Pancreas (tissue), 10 donors: ENCODE measurements around the gene XYLT2. TPM values are rescaled to one million over a fixed set of nuclear protein-coding genes. Genes with fewer than 3 reads are reported as not detected.
A peak's percentile ranks its signal among the peaks of the same experiment; 100 is the strongest.

Experiments
- ATAC-seq, 4 donors: fragments of 200-7000 bp; cut with Tn5 transposase; one replicate each; pipeline versions ENCODE4 v1.8.0 to v1.9.1; 2020; ENCODE audit warnings: mild to moderate bottlenecking in 4 of 4, moderate library complexity in 4 of 4
- DNase-seq, 6 donors: peaks; one replicate each; pipeline ENCODE4 v3.0.0-alpha.2; 2020
- FAIRE-seq: peaks from 2 replicates; lab custom pipeline; 2012; peaks lifted over from hg19 to GRCh38; lab: Jason Lieb, UNC
- H3K27ac ChIP-seq, 4 donors: fragments of 200-600 bp; sonication (generic); 1 replicate in 3 of 4; 2 replicates in 1 of 4; pipeline versions ENCODE4 v1.5.0 to v1.8.0; 2020
- H3K27me3 ChIP-seq, 4 donors: fragments of 200-600 bp; one replicate each; pipeline ENCODE4 v1.8.0; 2021
- H3K36me3 ChIP-seq, 3 donors: fragments of 200-600 bp; sonication (generic) in 1 of 3; one replicate each; pipeline versions ENCODE4 v1.5.0 to v1.8.0; 2020 to 2021
- H3K4me1 ChIP-seq, 3 donors: fragments of 200-600 bp; one replicate each; pipeline ENCODE4 v1.8.0; 2021
- H3K4me3 ChIP-seq, 4 donors: fragments of 200-600 bp; sonication (generic) in 2 of 4; one replicate each; pipeline versions ENCODE4 v1.5.0 to v1.8.0; 2020 to 2021
- H3K9me3 ChIP-seq, 4 donors: fragments of 200-600 bp; one replicate each; pipeline ENCODE4 v1.8.0; 2021
- CTCF ChIP-seq, 4 donors: fragments of 200-600 bp; sonication (generic) in 3 of 4; IDR thresholded peaks; one replicate each; pipeline versions ENCODE4 v1.5.0 to v1.8.0; 2021; ENCODE audit warnings: antibody characterized with exemption in 4 of 4
- WGBS, 2 donors: extraction: QIAGEN DNeasy Blood & Tissue Kit; methylation state at CpG; one replicate each; pipeline ENCODE4 v1.1.7; 2013; 5-methylcytosine and 5-hydroxymethylcytosine counted together
- intact Hi-C, 3 donors: fragments of 100-400 bp; cut with DNase I; formaldehyde crosslinking; loops; one replicate each; pipeline versions ENCODE4 v1.11.1 to v1.14.2; 2022
- polyA plus RNA-seq, 2 donors: library from polyadenylated mRNA; stranded (reverse); fragments of 200-250 nt; gene quantifications; one replicate each; pipeline ENCODE4 v1.2.3, GENCODE V29; 2013
- total RNA-seq, 6 donors: library from RNA; stranded (reverse); fragmentation: NEBNext Ultra II Directional in 4 of 6; extraction: Animal tissue kit (Norgen Biotek cat#: 25700) in 4 of 6; gene quantifications; one replicate each; pipeline versions ENCODE4 v1.2.1 to v1.2.4, GENCODE V29; 2021 to 2023
- donor health status: healthy with polysubstance abuse.
- donor health status: DM: no; HTN: no; CAD: no; lungs with moderate emphysema.
- donor health status: DM: no; HTN: no; CAD: no.
- donor health status: control.
- donor health status: control.
- donor health status: Bipolar disorder and iron deficiency.
- donor health status: DM: yes; HTN: yes; CAD: no.
- donor health status: DM: no; HTN: no; CAD: no.
- donor health status: DM: no; HTN: no; CAD: no.
- donor health status: DM: yes; HTN: yes; CAD: no.

Gene XYLT2
- total and polyA plus RNA-seq, 8 donors = 9.8 to 15.5 (median 12.6) TPM

- WGBS, 2 donors = 90 to 95% methylated on average over 6 of the region's 6 CpGs
- FAIRE-seq (no peak), DNase-seq (peak in 1 of 6 donors; percentile 19), ATAC-seq (no peak)
- intact Hi-C loops = no loop called here
- H3K36me3 ChIP-seq = peaks cover 13 to 94% (median 59%) of the 10 kb centered on the region in 3 donors
- H3K4me1 ChIP-seq = peaks cover 0 to 9% (median 0%) of the 10 kb centered on the region in 3 donors
- no peak overlapping the region for H3K27ac ChIP-seq
- no peak overlapping the region for H3K4me3 ChIP-seq
- H3K27me3 ChIP-seq = no peaks in the 10 kb centered on the region
- no peaks in the 10 kb centered on the region for H3K9me3 ChIP-seq
- TF ChIP-seq CTCF (IDR thresholded peaks at IDR 0.05) = no peak
Measured at GRCh38 chr17:50389534-50389933, 43.6 kb downstream of the XYLT2 start.

- H3K4me1 ChIP-seq = peaks cover under 1 to 12% (median 10%) of the 10 kb centered on the region in 3 donors
Measured at GRCh38 chr17:50392621-50393020, 46.7 kb downstream of the XYLT2 start.

GRCh38 chr17:50393700-50394099, 47.8 kb downstream of the XYLT2 start:
- Histone ChIP-seq H3K4me1 (peaks cover 4 to 13% (median 13%) of the 10 kb centered on the region in 3 donors), H3K4me3 (no peak overlapping the region), H3K27me3 (no peaks in the 10 kb centered on the region), H3K36me3 (peaks cover 6 to 54% (median 31%) of the 10 kb centered on the region in 3 donors), H3K27ac (no peak overlapping the region), H3K9me3 (no peaks in the 10 kb centered on the region)
- intact Hi-C loops = no loop called here
- no peak for ATAC-seq
- no peak for FAIRE-seq
- TF ChIP-seq CTCF (IDR thresholded peaks at IDR 0.05) = no peak
- 50 to 59% methylated on average over 5 of the region's 5 CpGs for WGBS, 2 donors
- no peak for DNase-seq

More at GRCh38 chr17:50392621-50393020, 46.7 kb downstream of the XYLT2 start:
- H3K27me3 ChIP-seq = no peaks in the 10 kb centered on the region
- FAIRE-seq (no peak), ATAC-seq (peak in 2 of 4 donors; percentile 12 to 16), DNase-seq (peak in 5 of 6 donors; percentile 46 to 74 (median 56))
- peaks cover 6 to 65% (median 35%) of the 10 kb centered on the region in 3 donors for H3K36me3 ChIP-seq
- intact Hi-C loops = no loop called here
- TF ChIP-seq CTCF (IDR thresholded peaks at IDR 0.05) = no peak
- H3K4me3 ChIP-seq = no peak overlapping the region
- no peak overlapping the region for H3K27ac ChIP-seq
- H3K9me3 ChIP-seq = no peaks in the 10 kb centered on the region
- 47% methylated on average over 6 of the region's 6 CpGs for WGBS, 2 donors

GRCh38 chr17:50394711-50395110, 48.8 kb downstream of the XYLT2 start:
- ATAC-seq (peak in 1 of 4 donors; percentile 2), FAIRE-seq (no peak), DNase-seq (peak in 4 of 6 donors; percentile 33 to 64 (median 58))
- intact Hi-C loops = no loop called here
- Histone ChIP-seq H3K36me3 (peaks cover 6 to 45% (median 25%) of the 10 kb centered on the region in 3 donors), H3K4me3 (peak overlapping the region in 3 of 4 donors; percentile 78 to 94 (median 84)), H3K4me1 (peaks cover 4 to 13% (median 13%) of the 10 kb centered on the region in 3 donors), H3K27me3 (no peaks in the 10 kb centered on the region), H3K9me3 (no peaks in the 10 kb centered on the region), H3K27ac (no peak overlapping the region)
- WGBS, 2 donors = 5 to 12% methylated on average over 3 of the region's 3 CpGs
- TF ChIP-seq CTCF (IDR thresholded peaks at IDR 0.05) = no peak
